SHP77 treated with DMSO at 0.1 percent for 48 hours (cell line): Measurements from ENCODE around the gene GRB7.
"Not testable (repeated sequence)": the region's sequence is repeated elsewhere in the genome, so short reads cannot be mapped to it uniquely, and the experiment has no call there.

Source experiments
- DNase-seq: peaks from one replicate; lab custom pipeline; 2025; lab: John Stamatoyannopoulos, UW

Gene GRB7

DNA sequence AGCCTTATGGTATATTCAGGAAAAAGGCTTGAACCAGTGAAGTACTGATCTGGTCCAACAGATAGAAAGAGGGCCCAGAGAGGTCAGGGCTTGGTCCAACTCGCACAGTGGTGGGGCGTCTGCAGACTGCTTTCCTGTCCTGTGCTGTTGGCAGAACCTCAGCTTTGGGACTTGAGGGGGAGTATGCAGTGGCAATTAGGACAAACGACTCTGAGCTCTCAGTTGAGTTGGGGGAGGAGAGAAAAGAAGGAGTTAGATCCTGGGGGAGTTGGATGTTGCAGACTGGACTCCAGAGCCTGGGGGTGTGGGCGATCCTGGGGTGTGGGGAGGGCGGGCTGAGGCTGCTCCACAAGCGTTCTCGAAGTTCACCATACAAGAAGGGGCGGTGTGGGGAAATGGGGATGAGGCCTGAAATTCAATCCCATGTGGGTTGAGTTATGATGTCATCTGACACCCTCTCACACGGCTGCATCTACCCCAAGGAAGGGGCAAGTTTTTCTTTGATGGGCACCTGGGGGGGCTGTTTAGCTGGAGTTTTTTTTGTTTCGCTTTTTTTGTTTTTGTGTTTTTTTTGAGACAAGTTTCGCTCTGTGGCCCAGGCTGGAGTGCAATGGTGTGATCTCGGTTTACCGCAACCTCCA is 14.6 kb downstream of the GRB7 start:
- no peak for DNase-seq

DNA sequence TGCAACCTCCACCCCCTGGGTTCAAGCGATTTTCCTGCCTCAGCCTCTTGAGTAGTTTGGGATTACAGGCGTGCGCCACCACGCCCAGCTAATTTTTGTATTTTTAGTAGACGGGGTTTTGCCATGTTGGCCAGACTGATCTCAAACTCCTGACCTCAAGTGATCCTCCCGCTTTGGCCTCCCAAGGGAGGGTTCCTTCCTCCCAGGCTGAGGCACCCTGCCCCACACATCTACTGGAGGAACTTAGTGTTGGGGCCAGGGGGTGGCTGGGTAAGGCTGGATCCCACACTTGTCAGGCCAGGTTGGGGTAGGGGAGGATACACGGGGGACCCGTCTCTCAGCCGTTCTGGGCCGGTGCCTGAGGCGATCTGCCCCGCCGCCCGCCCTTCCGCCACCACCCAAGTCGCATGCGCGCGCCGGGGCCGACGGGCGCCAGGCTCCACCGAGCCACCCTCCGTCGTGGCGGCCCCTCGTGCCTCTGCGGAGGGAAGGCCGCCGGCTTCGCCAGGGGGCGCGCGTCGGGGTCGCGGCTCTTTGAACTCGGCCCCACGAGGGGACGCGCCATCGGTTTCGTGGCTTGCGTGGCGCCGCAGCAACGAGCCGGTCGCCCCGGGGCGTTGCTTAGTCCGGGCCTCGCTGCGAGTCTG is 15.9 kb downstream of the GRB7 start:
- DNase-seq = no peak

- DNase-seq = peak; percentile 42
Measured at GRCh38 chr17:39754161-39754957, 16.6 kb downstream of the GRB7 start.

DNA sequence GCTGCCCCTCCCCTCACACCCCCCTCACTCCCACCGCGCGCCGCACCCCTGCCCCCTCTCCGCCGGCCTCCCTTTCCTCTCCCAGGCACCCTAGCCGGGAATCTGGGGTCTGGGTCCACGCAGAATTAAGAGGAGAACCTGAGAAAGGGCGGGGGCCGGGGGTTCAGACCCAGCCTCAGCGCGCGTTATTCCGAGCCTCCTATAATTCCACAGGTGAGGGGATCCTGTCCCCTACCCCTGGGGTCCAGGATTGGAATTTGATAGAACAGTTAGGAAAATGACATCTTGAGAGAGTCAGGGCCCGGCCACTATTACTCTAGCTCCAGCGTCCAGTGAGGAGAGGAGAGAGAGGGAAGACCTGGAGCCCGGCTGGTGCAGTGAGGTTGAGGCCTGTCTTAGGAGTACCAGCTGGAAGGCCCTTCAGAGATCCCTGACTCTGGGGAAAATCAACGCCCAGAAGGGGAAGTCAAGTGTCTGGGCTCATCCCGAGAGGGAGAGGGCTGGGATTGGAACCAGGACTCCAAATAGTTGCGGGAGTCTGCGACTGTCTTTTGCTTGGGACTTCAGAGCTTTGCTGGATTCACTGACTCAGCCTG is 17.3 kb downstream of the GRB7 start:
- no peak for DNase-seq

DNA sequence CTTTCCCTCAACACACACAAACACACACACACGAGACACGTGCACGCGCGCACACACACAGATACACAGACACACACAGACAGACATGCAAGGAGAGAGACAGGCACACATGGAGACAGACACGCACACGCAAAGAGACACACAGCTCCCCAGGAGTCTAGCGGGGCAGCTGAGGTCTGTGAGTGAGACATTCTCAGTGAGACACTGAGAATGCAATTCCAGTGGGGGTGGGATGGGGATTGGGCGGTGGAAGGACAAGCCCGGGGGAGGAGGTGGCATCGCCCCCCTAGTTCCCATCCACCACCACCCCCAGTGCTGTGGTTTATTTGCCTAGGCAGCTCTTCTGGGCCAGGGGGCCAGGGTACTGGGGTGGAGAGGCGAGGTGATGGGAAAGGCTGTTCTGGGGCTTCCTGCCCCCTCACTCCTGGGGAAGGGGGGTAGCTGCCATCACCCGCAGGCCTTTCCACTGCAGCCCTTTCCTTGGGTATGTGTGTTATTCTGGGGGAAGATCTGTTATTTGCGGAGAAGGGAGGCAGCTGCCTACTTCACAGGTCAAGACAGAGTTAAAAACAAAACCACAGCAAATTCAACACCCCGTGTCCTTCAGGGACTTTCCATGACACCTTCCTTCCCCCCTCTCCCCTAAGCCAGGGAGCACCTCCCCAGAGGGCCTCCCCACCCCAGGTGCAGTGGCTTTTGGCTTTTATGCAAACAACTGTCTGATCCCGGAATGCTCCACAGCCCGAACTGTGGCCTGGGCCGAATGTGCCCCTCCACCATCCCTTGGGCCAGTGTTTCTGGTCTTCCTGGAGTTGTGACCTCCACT is 18.0 kb downstream of the GRB7 start:
- DNase-seq = no peak

GRCh38 chr17:39756380-39757079 is 18.8 kb downstream of the GRB7 start:
- no peak for DNase-seq

DNA sequence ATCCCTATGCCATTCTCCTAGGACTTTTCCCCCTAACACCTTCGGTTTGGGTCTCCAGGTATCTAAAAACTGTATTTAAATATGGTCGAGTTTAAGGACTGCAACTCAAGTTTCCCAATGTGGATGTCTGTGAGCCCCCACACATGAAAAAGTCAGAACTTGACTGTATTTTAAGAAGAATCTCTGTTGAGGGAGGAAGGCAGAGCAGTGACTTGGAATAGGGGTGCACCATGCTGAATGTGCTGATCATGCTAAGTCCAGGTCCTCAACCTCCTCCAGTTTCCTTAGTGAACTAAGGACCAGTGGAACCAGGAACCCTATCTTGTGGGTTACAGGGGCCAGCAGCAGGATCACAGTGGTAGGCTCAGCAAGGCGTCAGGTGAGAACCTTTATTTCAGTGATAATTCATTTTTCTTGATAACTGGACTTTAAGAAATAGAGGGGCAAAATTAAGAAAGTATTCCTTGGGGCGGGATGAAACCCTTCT is 19.5 kb downstream of the GRB7 start:
- DNase-seq = no peak

GRCh38 chr17:39757931-39758873 is 20.5 kb downstream of the GRB7 start:
- DNase-seq = no peak

- no peak for DNase-seq
Measured at GRCh38 chr17:39759204-39759603, 21.5 kb downstream of the GRB7 start.

DNA sequence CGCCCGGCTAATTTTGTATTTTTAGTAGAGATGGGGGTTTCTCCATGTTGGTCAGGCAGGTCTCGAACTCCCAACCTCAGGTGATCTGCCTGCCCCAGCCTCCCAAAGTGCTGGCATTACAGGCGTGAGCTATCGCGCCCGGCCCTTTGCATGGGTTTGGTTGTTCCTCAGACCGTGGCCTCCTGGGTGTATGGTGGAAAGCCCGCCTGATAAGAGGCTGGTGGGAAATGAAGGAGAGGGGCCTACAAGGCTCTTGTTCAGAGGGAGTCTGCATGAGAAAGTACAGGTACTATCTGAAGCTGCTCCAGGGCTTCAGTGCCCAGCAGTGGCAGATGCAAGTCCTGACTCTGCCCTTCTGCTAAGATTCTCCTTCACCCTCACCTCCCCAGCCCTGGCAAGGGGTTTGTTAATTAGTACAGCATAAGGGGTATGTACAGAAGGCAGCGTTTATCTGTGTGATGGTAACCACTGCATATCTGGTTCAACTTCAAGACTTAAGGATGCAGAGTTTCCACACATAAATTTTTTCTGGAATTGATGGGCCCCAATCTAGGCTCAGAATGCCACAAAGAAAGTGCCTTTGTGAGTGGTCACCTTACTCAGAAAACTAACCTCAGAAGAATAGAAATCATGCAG is 24.2 kb downstream of the GRB7 start:
- DNase-seq = no peak

- no peak for DNase-seq
Measured at GRCh38 chr17:39763051-39763820, 25.5 kb downstream of the GRB7 start.

- not testable (repeated sequence) for DNase-seq
Measured at GRCh38 chr17:39764171-39764570, 26.4 kb downstream of the GRB7 start.

DNA sequence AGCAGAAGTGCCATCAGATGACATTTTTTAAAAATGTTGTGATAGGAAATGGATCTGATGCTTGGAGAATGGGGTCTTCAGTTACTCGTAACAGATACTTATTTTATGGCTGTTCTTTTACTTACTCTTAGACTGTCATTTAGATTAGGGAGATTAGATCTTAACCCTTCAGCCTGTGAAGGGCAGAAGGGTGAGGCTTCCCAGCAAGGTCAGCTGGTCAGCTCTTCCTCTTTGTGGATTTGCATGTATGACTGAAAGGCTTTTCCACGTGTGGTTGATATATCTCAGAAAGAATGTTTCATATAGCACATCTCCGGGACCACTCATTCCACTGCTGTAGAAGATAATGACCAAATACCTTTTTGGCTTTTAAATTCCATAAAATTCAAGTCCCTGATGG is 27.4 kb downstream of the GRB7 start:
- DNase-seq = no peak

- no peak for DNase-seq
Measured at GRCh38 chr17:39765766-39766165, 28.0 kb downstream of the GRB7 start.

- DNase-seq = no peak
Measured at GRCh38 chr17:39767147-39767546, 29.4 kb downstream of the GRB7 start.

- peak; percentile 7 for DNase-seq
Measured at GRCh38 chr17:39769974-39770587, 32.3 kb downstream of the GRB7 start.

GRCh38 chr17:39772415-39772814 is 34.7 kb downstream of the GRB7 start:
- DNase-seq = no peak
